ENCODE data around the gene CACNA1B. TPM values are rescaled to one million over a fixed set of nuclear protein-coding genes. Genes with fewer than 3 reads are reported as not detected.

CACNA1B gene
- total and polyA plus RNA-seq, 4 donors, result 0.01 to 0.20 (median 0.09) TPM; not detected in 1

DNA sequence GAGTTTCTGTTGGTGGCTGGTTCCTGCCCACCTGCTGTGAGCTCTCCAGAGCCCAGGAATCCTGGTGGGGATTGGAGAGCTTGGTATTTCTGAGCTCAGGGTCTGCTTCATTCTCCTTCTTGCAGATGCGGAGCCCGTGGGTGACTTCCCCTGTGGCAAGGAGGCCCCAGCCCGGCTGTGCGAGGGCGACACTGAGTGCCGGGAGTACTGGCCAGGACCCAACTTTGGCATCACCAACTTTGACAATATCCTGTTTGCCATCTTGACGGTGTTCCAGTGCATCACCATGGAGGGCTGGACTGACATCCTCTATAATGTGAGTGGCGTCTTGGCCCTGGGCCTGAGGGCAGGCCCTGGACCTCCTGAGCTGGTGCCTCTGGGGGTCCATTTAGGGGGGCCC, 39.5 kb downstream of the CACNA1B start:
- 89 to 92% methylated on average over 8 of the region's 8 CpGs for WGBS, 2 donors
- no peak for ATAC-seq (ENCODE audit: insufficient read depth, low FRiP score)
- Histone ChIP-seq H3K27me3 (ENCODE audit: control insufficient read depth in 3 of 3, insufficient read depth in 3 of 3, low read length in 2 of 3) (no peaks in the 10 kb centered on the region), H3K9ac (ENCODE audit: insufficient read depth in 1 of 2, low read length in 2 of 2) (no peak overlapping the region), H3K27ac (ENCODE audit: low read depth in 1 of 2, low read length in 1 of 2) (no peak overlapping the region), H3K9me3 (ENCODE audit: control insufficient read depth in 4 of 4, insufficient read depth in 3 of 4, low read length in 3 of 4) (peaks cover 0 to 4% (median 0%) of the 10 kb centered on the region in 4 donors), H3K4me3 (no peak overlapping the region), H3K4me1 (ENCODE audit: control insufficient read depth in 5 of 5, insufficient read depth in 5 of 5, low read length in 5 of 5) (no peaks in the 10 kb centered on the region), H3K36me3 (ENCODE audit: control insufficient read depth in 4 of 4, insufficient read depth in 4 of 4, low read length in 4 of 4) (no peaks in the 10 kb centered on the region)
- no peak for DNase-seq
- TF ChIP-seq, protein P1, sequence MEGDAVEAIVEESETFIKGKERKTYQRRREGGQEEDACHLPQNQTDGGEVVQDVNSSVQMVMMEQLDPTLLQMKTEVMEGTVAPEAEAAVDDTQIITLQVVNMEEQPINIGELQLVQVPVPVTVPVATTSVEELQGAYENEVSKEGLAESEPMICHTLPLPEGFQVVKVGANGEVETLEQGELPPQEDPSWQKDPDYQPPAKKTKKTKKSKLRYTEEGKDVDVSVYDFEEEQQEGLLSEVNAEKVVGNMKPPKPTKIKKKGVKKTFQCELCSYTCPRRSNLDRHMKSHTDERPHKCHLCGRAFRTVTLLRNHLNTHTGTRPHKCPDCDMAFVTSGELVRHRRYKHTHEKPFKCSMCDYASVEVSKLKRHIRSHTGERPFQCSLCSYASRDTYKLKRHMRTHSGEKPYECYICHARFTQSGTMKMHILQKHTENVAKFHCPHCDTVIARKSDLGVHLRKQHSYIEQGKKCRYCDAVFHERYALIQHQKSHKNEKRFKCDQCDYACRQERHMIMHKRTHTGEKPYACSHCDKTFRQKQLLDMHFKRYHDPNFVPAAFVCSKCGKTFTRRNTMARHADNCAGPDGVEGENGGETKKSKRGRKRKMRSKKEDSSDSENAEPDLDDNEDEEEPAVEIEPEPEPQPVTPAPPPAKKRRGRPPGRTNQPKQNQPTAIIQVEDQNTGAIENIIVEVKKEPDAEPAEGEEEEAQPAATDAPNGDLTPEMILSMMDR (IDR thresholded peaks at IDR 0.05; ENCODE audit: control extremely low read depth, extremely low read depth), result no peak

DNA sequence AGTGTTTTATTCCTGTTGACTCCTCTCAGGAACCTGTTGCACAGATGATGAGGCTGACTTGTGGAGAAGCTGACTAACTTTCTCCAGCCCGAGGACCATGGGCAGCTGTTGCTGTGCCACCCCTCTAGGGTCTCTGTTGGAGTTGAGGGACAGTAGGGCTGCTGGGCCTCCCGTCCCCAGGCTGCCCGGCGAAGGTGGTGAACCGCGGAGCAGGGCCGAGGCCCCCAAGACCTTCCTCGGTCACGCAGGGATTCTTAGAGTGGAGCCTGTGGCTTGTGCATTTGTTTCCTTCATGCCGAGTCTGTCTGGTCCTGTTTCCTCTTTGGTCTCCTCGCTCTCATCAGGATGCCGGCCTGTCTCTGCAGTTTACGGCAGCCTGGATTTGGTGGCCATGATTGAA, 40.2 kb downstream of the CACNA1B start:
- Histone ChIP-seq H3K4me1 (ENCODE audit: control insufficient read depth in 5 of 5, insufficient read depth in 5 of 5, low read length in 5 of 5) (no peaks in the 10 kb centered on the region), H3K27me3 (ENCODE audit: control insufficient read depth in 3 of 3, insufficient read depth in 3 of 3, low read length in 2 of 3) (no peaks in the 10 kb centered on the region), H3K36me3 (ENCODE audit: control insufficient read depth in 4 of 4, insufficient read depth in 4 of 4, low read length in 4 of 4) (no peaks in the 10 kb centered on the region), H3K9me3 (ENCODE audit: control insufficient read depth in 4 of 4, insufficient read depth in 3 of 4, low read length in 3 of 4) (peaks cover 0 to 6% (median 0%) of the 10 kb centered on the region in 4 donors), H3K27ac (ENCODE audit: low read depth in 1 of 2, low read length in 1 of 2) (no peak overlapping the region), H3K4me3 (no peak overlapping the region), H3K9ac (ENCODE audit: insufficient read depth in 1 of 2, low read length in 2 of 2) (no peak overlapping the region)
- ATAC-seq (ENCODE audit: insufficient read depth, low FRiP score) (no peak), DNase-seq (no peak)
- WGBS, 2 donors, result 78 to 86% methylated on average over 13 of the region's 13 CpGs
- TF ChIP-seq, protein P1 (IDR thresholded peaks at IDR 0.05; ENCODE audit: control extremely low read depth, extremely low read depth), result no peak

GRCh38 chr9:137918331-137919094, 40.9 kb downstream of the CACNA1B start:
- peak in 1 of 3 donors; percentile 1 for DNase-seq
- H3K27ac ChIP-seq (ENCODE audit: low read depth in 1 of 2, low read length in 1 of 2), result no peak overlapping the region
- peaks cover 0 to 6% (median 0%) of the 10 kb centered on the region in 4 donors for H3K9me3 ChIP-seq (ENCODE audit: control insufficient read depth in 4 of 4, insufficient read depth in 3 of 4, low read length in 3 of 4)
- 59 to 63% methylated on average over 9 of the region's 9 CpGs for WGBS, 2 donors
- TF ChIP-seq, protein P1 (IDR thresholded peaks at IDR 0.05; ENCODE audit: control extremely low read depth, extremely low read depth), result no peak
- no peaks in the 10 kb centered on the region for H3K4me1 ChIP-seq (ENCODE audit: control insufficient read depth in 5 of 5, insufficient read depth in 5 of 5, low read length in 5 of 5)
- no peaks in the 10 kb centered on the region for H3K36me3 ChIP-seq (ENCODE audit: control insufficient read depth in 4 of 4, insufficient read depth in 4 of 4, low read length in 4 of 4)
- no peaks in the 10 kb centered on the region for H3K27me3 ChIP-seq (ENCODE audit: control insufficient read depth in 3 of 3, insufficient read depth in 3 of 3, low read length in 2 of 3)
- ATAC-seq (ENCODE audit: insufficient read depth, low FRiP score), result no peak
- no peak overlapping the region for H3K4me3 ChIP-seq
- H3K9ac ChIP-seq (ENCODE audit: insufficient read depth in 1 of 2, low read length in 2 of 2), result no peak overlapping the region

Measured in lung (tissue), 12 donors.